ENCODE measurements around the gene ZKSCAN5. TPM values are rescaled to one million over a fixed set of nuclear protein-coding genes. Genes with fewer than 3 reads are reported as not detected.

ZKSCAN5 gene
- total RNA-seq, 1 experiment from 2014 or later = 13.3 TPM

Other genes with a start within 250 kb of the ZKSCAN5 start
- gene MYH16, start 231.8 kb upstream of the ZKSCAN5 start, total RNA-seq (2021) = not detected in 2 replicates
- gene ARPC1A, start 178.8 kb upstream of the ZKSCAN5 start, total RNA-seq (2021) = 155 and 167 TPM in 2 replicates
- 29.9 and 39.8 TPM in 2 replicates for gene ARPC1B, start 129.9 kb upstream of the ZKSCAN5 start, total RNA-seq (2021)
- 157 and 164 TPM in 2 replicates for gene PDAP1, start 96.1 kb upstream of the ZKSCAN5 start, total RNA-seq (2021)
- 180 and 194 TPM in 2 replicates for gene BUD31, start 95.7 kb upstream of the ZKSCAN5 start, total RNA-seq (2021)
- 8.4 and 11.8 TPM in 2 replicates for gene PTCD1, start 65.9 kb upstream of the ZKSCAN5 start, total RNA-seq (2021)
- 75.3 and 87.5 TPM in 2 replicates for gene CPSF4, start 65.7 kb upstream of the ZKSCAN5 start, total RNA-seq (2021)
- 411 and 461 TPM in 2 replicates for gene ATP5MF, start 38.5 kb upstream of the ZKSCAN5 start, total RNA-seq (2021)
- 17.0 and 18.2 TPM in 2 replicates for gene ZNF789, start 31.8 kb upstream of the ZKSCAN5 start, total RNA-seq (2021)
- gene ZNF394, start 4.4 kb upstream of the ZKSCAN5 start, total RNA-seq (2021) = 19.3 and 20.2 TPM in 2 replicates
- gene FAM200A, start 47.5 kb downstream of the ZKSCAN5 start, total RNA-seq (2021) = 6.1 and 8.4 TPM in 2 replicates
- gene ZNF655, start 54.0 kb downstream of the ZKSCAN5 start, total RNA-seq (2021) = 59.3 and 60.6 TPM in 2 replicates
- gene TMEM225B, start 93.6 kb downstream of the ZKSCAN5 start, total RNA-seq (2021) = 0.81 and 1.3 TPM in 2 replicates
- 19.8 and 20.6 TPM in 2 replicates for gene ZSCAN25, start 112.3 kb downstream of the ZKSCAN5 start, total RNA-seq (2021)
- 9.1 and 9.9 TPM in 2 replicates for gene CYP3A5, start 175.3 kb downstream of the ZKSCAN5 start, total RNA-seq (2021)
- not detected in 2 replicates for gene CYP3A7, start 230.5 kb downstream of the ZKSCAN5 start, total RNA-seq (2021)

Measured in A673 (cell line).